MM.1S (cell line): ENCODE measurements around the gene ARHGAP26.

Experiments used
- DNase-seq: peaks from one replicate; pipeline ENCODE4 v3.0.0-alpha.2; 2015
- H2AFZ ChIP-seq: fragments of 300-600 bp; sonication (generic); 2 replicates; pipeline ENCODE4 v1.6.0; 2016; ENCODE audit warnings: antibody characterized with exemption, low read length
- H3F3A ChIP-seq: fragments of 300-600 bp; sonication (generic); 2 replicates; pipeline ENCODE4 v1.6.1; 2016; ENCODE audit warnings: mild to moderate bottlenecking, antibody characterized with exemption, low read length, moderate library complexity, mixed read lengths; ENCODE audit not compliant: insufficient read depth
- H3K27ac ChIP-seq: fragments of 300-600 bp; sonication (generic); 2 replicates; pipeline ENCODE4 v1.5.1; 2016; ENCODE audit warnings: mild to moderate bottlenecking, low read length
- H3K27me3 ChIP-seq: fragments of 300-600 bp; sonication (generic); replicated peaks from 2 replicates; pipeline ENCODE4 v1.6.0; 2016; ENCODE audit warnings: low read length; ENCODE audit not compliant: insufficient read depth
- H3K36me3 ChIP-seq: fragments of 300-600 bp; sonication (generic); replicated peaks from 2 replicates; pipeline ENCODE4 v1.6.1; 2016; ENCODE audit warnings: mild to moderate bottlenecking, low read length, mixed read lengths; ENCODE audit not compliant: insufficient read depth
- H3K4me1 ChIP-seq: fragments of 300-600 bp; sonication (generic); 2 replicates; pipeline ENCODE4 v1.6.1; 2016; ENCODE audit warnings: low read length, mixed read lengths
- H3K4me2 ChIP-seq: fragments of 300-600 bp; sonication (generic); 2 replicates; pipeline ENCODE4 v1.6.0; 2016; ENCODE audit warnings: low read depth, low read length
- H3K4me3 ChIP-seq: fragments of 300-600 bp; sonication (generic); 2 replicates; pipeline ENCODE4 v1.5.1; 2016; ENCODE audit warnings: low read length, mixed read lengths
- H3K79me2 ChIP-seq: fragments of 300-600 bp; sonication (generic); 2 replicates; pipeline ENCODE4 v1.6.1; 2016; ENCODE audit warnings: mixed run types, low read length, mixed read lengths
- H3K9ac ChIP-seq: fragments of 300-600 bp; sonication (generic); 2 replicates; pipeline ENCODE4 v1.6.1; 2016; ENCODE audit warnings: low read length, mixed read lengths
- H3K9me2 ChIP-seq: fragments of 300-600 bp; sonication (generic); replicated peaks from 2 replicates; pipeline ENCODE4 v1.6.1; 2016; ENCODE audit warnings: mild to moderate bottlenecking, low read length, mixed read lengths; ENCODE audit not compliant: insufficient read depth
- H3K9me3 ChIP-seq: fragments of 300-600 bp; sonication (generic); replicated peaks from 2 replicates; pipeline ENCODE4 v1.6.1; 2016; ENCODE audit warnings: mild to moderate bottlenecking, low read length, mixed read lengths; ENCODE audit not compliant: insufficient read depth
- H4K20me1 ChIP-seq: fragments of 300-600 bp; sonication (generic); 2 replicates; pipeline ENCODE4 v1.6.1; 2016; ENCODE audit warnings: mild to moderate bottlenecking, low read length, moderate library complexity, mixed read lengths; ENCODE audit not compliant: insufficient read depth
- CTCF ChIP-seq: fragments of 300-600 bp; sonication (generic); IDR thresholded peaks from 2 replicates; pipeline ENCODE4 v1.5.1; 2016; ENCODE audit warnings: antibody characterized with exemption, low read length, mixed read lengths
- EZH2 ChIP-seq: fragments of 300-600 bp; sonication (generic); optimal IDR thresholded peaks from 2 replicates; pipeline ENCODE3; 2017; ENCODE audit warnings: low read depth, mild to moderate bottlenecking, antibody characterized with exemption, low read length, mixed read lengths
- EZH2phosphoT487 ChIP-seq: fragments of 300-600 bp; sonication (generic); IDR thresholded peaks from 2 replicates; pipeline ENCODE4 v1.6.1; 2018; ENCODE audit warnings: antibody characterized with exemption, low read length

ARHGAP26 gene

DNA sequence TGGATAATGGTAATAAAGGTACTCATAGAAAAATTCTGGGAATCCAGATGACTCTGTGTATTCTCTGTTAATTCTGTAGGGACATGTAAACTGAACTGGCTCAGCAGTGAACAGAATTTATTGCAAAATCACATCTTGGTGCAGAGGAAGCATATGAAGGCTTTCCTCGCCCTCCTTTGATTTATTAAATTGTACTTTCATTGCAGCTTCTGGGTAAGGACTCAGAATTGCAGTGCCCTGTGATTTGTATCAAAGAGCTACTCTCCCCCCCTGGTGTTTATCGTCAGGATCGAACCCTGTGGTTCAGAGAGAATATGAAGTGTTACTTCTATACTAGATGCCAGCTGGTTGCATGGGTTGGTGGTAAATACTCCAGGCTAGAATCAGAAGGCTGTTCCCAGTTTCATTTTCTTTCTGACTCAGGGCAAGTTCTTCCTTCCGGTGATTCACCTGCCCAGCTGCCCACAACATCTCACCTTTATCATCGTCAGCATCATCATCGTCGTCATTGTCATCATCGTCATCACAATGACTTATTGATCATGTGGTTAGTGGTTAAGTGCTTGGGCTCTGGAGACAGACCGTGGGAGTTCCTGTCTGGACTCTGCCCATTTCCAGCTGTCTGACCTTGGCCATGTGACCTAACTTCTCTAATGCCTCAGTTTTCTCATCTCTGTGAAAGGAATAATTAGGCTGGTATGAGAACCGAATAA lies 238.8 kb downstream of the ARHGAP26 start:
- Histone ChIP-seq H3F3A (peaks cover 32% of the 10 kb centered on the region), H4K20me1 (no peaks in the 10 kb centered on the region), H3K79me2 (peaks cover 9% of the 10 kb centered on the region), H3K4me1 (peaks cover 41% of the 10 kb centered on the region), H3K27ac (peak overlapping the region; percentile 78), H3K27me3 (no peaks in the 10 kb centered on the region), H3K9me2 (no peaks in the 10 kb centered on the region), H3K9me3 (no peaks in the 10 kb centered on the region), H3K9ac (peak overlapping the region; percentile 55), H3K4me2 (peak overlapping the region; percentile 61), H3K36me3 (no peaks in the 10 kb centered on the region), H2AFZ (0 out of 2 replicates have a peak overlapping the region, but pooled peaks have one; percentile 10), H3K4me3 (peak overlapping the region; percentile 16; the same call in 1 of the 2 replicates)
- peak; percentile 45 for TF ChIP-seq CTCF
- no peak for TF ChIP-seq EZH2phosphoT487
- TF ChIP-seq EZH2: no peak
- peak; percentile 96 for DNase-seq

DNA sequence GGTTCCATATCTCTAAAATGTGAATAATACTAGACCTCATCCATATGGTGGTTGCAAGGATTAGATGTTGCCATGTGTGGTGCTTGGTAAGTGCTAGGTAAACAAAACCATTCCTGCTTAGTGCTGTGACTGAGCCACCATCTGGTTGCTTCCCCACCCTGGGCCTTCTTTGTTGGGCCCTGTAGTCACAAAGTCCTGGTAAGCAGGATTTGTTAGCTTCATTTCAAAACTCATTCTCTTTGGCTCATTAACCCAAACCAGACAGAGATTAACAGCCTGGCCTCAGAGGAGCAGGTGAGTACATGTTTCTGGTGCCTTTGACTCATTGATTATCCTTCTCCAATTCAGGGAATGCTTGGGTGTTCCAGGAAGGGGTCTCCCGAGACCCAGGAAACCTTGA lies 240.2 kb downstream of the ARHGAP26 start:
- TF ChIP-seq CTCF (no peak), EZH2 (no peak), EZH2phosphoT487 (no peak)

DNA sequence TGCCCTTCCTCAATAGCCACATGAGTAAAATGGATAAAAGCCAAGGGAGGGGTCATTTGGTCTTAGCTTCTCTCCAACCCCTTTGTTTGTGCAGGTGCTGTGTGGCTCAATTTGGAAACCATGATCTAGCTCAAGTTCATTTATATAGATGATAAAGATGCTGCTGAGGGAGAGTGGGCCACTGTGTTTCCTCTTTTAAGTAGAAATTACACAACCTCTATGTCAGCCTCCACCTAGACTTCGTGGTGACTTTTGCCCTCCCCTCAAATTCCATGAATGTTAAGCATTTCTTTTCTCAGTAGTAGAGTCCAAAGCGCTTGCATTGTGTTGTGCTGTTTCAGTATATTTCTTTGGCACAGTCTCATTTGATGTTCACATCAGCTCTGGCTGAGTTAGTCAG lies 241.4 kb downstream of the ARHGAP26 start:
- Histone ChIP-seq H3K4me3 (no peak overlapping the region), H3K4me2 (no peak overlapping the region), H3K27ac (no peak overlapping the region)

More for the DNA sequence above, 240.2 kb downstream of the ARHGAP26 start:
- Histone ChIP-seq H3K9me2 (no peaks in the 10 kb centered on the region), H3K4me3 (no peak overlapping the region), H3K79me2 (peaks cover 9% of the 10 kb centered on the region), H3K27ac (no peak overlapping the region), H3K4me2 (no peak overlapping the region), H2AFZ (no peak overlapping the region), H4K20me1 (no peaks in the 10 kb centered on the region), H3K4me1 (peaks cover 37% of the 10 kb centered on the region), H3K9me3 (no peaks in the 10 kb centered on the region), H3F3A (peaks cover 32% of the 10 kb centered on the region), H3K9ac (no peak overlapping the region), H3K27me3 (no peaks in the 10 kb centered on the region), H3K36me3 (no peaks in the 10 kb centered on the region)
- DNase-seq: no peak

More for the DNA sequence above, 241.4 kb downstream of the ARHGAP26 start:
- H3K79me2 ChIP-seq: peaks cover 9% of the 10 kb centered on the region
- no peaks in the 10 kb centered on the region for H4K20me1 ChIP-seq
- no peaks in the 10 kb centered on the region for H3K36me3 ChIP-seq
- TF ChIP-seq EZH2phosphoT487 (no peak), CTCF (no peak), EZH2 (no peak)
- no peaks in the 10 kb centered on the region for H3K9me3 ChIP-seq
- no peaks in the 10 kb centered on the region for H3K9me2 ChIP-seq
- peaks cover 27% of the 10 kb centered on the region for H3K4me1 ChIP-seq
- no peak overlapping the region for H2AFZ ChIP-seq
- no peak for DNase-seq
- H3K27me3 ChIP-seq: no peaks in the 10 kb centered on the region
- H3F3A ChIP-seq: peaks cover 25% of the 10 kb centered on the region
- no peak overlapping the region for H3K9ac ChIP-seq
